IMR-90 (cell line): ENCODE measurements around the gene SNX33. TPM values are rescaled to one million over a fixed set of nuclear protein-coding genes. Genes with fewer than 3 reads are reported as not detected.
A peak's percentile ranks its signal among the peaks of the same experiment; 100 is the strongest.
"Not testable (repeated sequence)": the region's sequence is repeated elsewhere in the genome, so short reads cannot be mapped to it uniquely, and the experiment has no call there.

Experiments
- ATAC-seq: fragments of 200-7000 bp; cut with Tn5 transposase; 2 replicates; pipeline ENCODE4 v1.9.1; 2020; ENCODE audit warnings: low read depth, mild to moderate bottlenecking, moderate library complexity
- BruUV-seq: library from RNA; stranded (reverse); fragments of 400-500 nt; replicated peaks from 2 replicates; lab custom pipeline; 2021; lab: Mats Ljungman, UMichigan
- CTCF ChIA-PET: fragments of 300-600 bp; formaldehyde crosslinking; extraction: SDS; loops from one replicate; lab custom pipeline; 2021; ENCODE audit warnings: antibody characterized with exemption; lab: Yijun Ruan, JAX
- POLR2A ChIA-PET: fragments of 300-600 bp; sonication (Branson Sonifier 250); formaldehyde crosslinking; loops from one replicate; lab custom pipeline; 2022; ENCODE audit warnings: antibody characterized with exemption; ENCODE audit not compliant: unreplicated experiment; lab: Charles Lee
- DNase-seq: peaks from one replicate; pipeline ENCODE4 v3.0.0; 2013
- H2AFZ ChIP-seq: replicated peaks from 2 replicates; pipeline ENCODE3; 2013; ENCODE audit warnings: low read length, mild to moderate bottlenecking; ENCODE audit not compliant: poor library complexity
- H2AK5ac ChIP-seq: 2 replicates; pipeline ENCODE4 v1.6.1; 2013; ENCODE audit warnings: low read depth, low read length, inconsistent platforms
- H2AK9ac ChIP-seq: replicated peaks from 2 replicates; pipeline ENCODE3; 2013; ENCODE audit warnings: mild to moderate bottlenecking, low read depth, low read length, moderate library complexity; ENCODE audit not compliant: poor library complexity
- H2BK120ac ChIP-seq: 2 replicates; pipeline ENCODE4 v1.6.1; 2013; ENCODE audit warnings: low read depth, low read length, inconsistent platforms
- H2BK15ac ChIP-seq: 3 replicates; pipeline ENCODE4 v1.6.1; 2013; ENCODE audit warnings: low read depth, low read length, inconsistent platforms
- H2BK20ac ChIP-seq: 2 replicates; pipeline ENCODE4 v1.6.1; 2013; ENCODE audit warnings: low read depth, mild to moderate bottlenecking, inconsistent platforms, low read length, moderate library complexity
- H2BK5ac ChIP-seq: 2 replicates; pipeline ENCODE4 v1.6.1; 2013; ENCODE audit warnings: mild to moderate bottlenecking, low read depth, low read length, inconsistent platforms; ENCODE audit not compliant: poor library complexity, severe bottlenecking
- H3K14ac ChIP-seq: replicated peaks from 2 replicates; pipeline ENCODE4 v1.6.1; 2013; ENCODE audit warnings: low read depth, low read length, inconsistent platforms
- H3K18ac ChIP-seq: 2 replicates; pipeline ENCODE4 v1.6.1; 2013; ENCODE audit warnings: low read depth, low read length, control low read depth
- H3K23ac ChIP-seq: 2 replicates; pipeline ENCODE4 v1.6.1; 2013; ENCODE audit warnings: low read depth, low read length, inconsistent platforms
- H3K27ac ChIP-seq: 2 replicates; pipeline ENCODE4 v1.5.1; 2013; ENCODE audit warnings: mild to moderate bottlenecking, control low read depth, low read length; ENCODE audit not compliant: insufficient read depth
- H3K27me3 ChIP-seq: 2 replicates; pipeline ENCODE4 v1.6.1; 2013; ENCODE audit warnings: low read length; ENCODE audit not compliant: control insufficient read depth, insufficient read depth
- H3K36me3 ChIP-seq: 2 replicates; pipeline ENCODE4 v1.6.1; 2013; ENCODE audit warnings: low read length, mixed read lengths; ENCODE audit not compliant: control insufficient read depth, insufficient read depth
- H3K4ac ChIP-seq: 2 replicates; pipeline ENCODE4 v1.6.1; 2013; ENCODE audit warnings: low read depth, low read length, inconsistent platforms
- H3K4me1 ChIP-seq: 2 replicates; pipeline ENCODE4 v1.6.1; 2013; ENCODE audit warnings: low read length, mixed read lengths; ENCODE audit not compliant: control insufficient read depth, insufficient read depth
- H3K4me2 ChIP-seq: 2 replicates; pipeline ENCODE4 v1.6.1; 2013; ENCODE audit warnings: low read depth, mild to moderate bottlenecking, control low read depth, low read length, moderate library complexity
- H3K4me3 ChIP-seq: 2 replicates; pipeline ENCODE4 v1.5.1; 2013; ENCODE audit warnings: low read depth, mild to moderate bottlenecking, control low read depth, low read length, moderate library complexity; ENCODE audit not compliant: insufficient read depth
- H3K56ac ChIP-seq: 2 replicates; pipeline ENCODE4 v1.6.1; 2013; ENCODE audit warnings: low read length, inconsistent platforms; ENCODE audit not compliant: insufficient read depth; ENCODE audit errors: extremely low read depth
- H3K79me1 ChIP-seq, 2 experiments: 2 replicates each; pipeline ENCODE4 v1.6.1; 2013; ENCODE audit warnings: low read length in 2 of 2, inconsistent platforms in 1 of 2, low read depth in 1 of 2
- H3K9ac ChIP-seq: 2 replicates; pipeline ENCODE4 v1.6.1; 2013; ENCODE audit warnings: low read depth, low read length, control low read depth
- H3K9me1 ChIP-seq: 2 replicates; pipeline ENCODE4 v1.6.1; 2013; ENCODE audit warnings: low read length, inconsistent platforms; ENCODE audit not compliant: insufficient read depth
- H3K9me3 ChIP-seq: 2 replicates; pipeline ENCODE4 v1.6.1; 2013; ENCODE audit warnings: low read length; ENCODE audit not compliant: control insufficient read depth, insufficient read depth
- H4K20me1 ChIP-seq: 2 replicates; pipeline ENCODE4 v1.6.1; 2013; ENCODE audit warnings: low read length, inconsistent platforms; ENCODE audit not compliant: insufficient read depth
- H4K5ac ChIP-seq: 2 replicates; pipeline ENCODE4 v1.6.1; 2013; ENCODE audit warnings: mild to moderate bottlenecking, low read depth, low read length, control low read depth
- H4K8ac ChIP-seq, 2 experiments: 2 replicates each; pipeline ENCODE4 v1.6.1; 2013; ENCODE audit warnings: low read depth in 2 of 2, low read length in 2 of 2, control low read depth in 1 of 2, inconsistent platforms in 1 of 2
- H4K91ac ChIP-seq: 2 replicates; pipeline ENCODE4 v1.6.1; 2013; ENCODE audit warnings: low read depth, low read length, inconsistent platforms; ENCODE audit not compliant: insufficient read depth
- WGBS, 2 experiments: methylation state at CpG; one replicate each; pipeline versions ENCODE4 v1.1.5 to v1.1.7; 2013; ENCODE audit warnings: missing lambda C conversion rate in 2 of 2; ENCODE audit not compliant: insufficient read length in 1 of 2; ENCODE audit errors: extremely low coverage in 2 of 2; 5-methylcytosine and 5-hydroxymethylcytosine counted together
- dilution Hi-C: fragments of 300-500 bp; cut with HindIII; formaldehyde crosslinking; loops from one replicate; pipeline ENCODE4 v1.14.3; 2018; ENCODE audit warnings: low sequenced_read_pairs; ENCODE audit not compliant: unreplicated experiment
- in situ Hi-C: fragments of 300-500 bp; cut with MboI; formaldehyde crosslinking; loops from 3 replicates; pipeline ENCODE4 v1.14.3; 2019; ENCODE audit warnings: low sequenced_read_pairs, inconsistent platforms, mixed read lengths
- intact Hi-C: fragments of 100-400 bp; cut with micrococcal nuclease; formaldehyde crosslinking; loops from 2 replicates; pipeline ENCODE4 v1.10.0; 2022
- polyA plus RNA-seq, 3 experiments: library from polyadenylated mRNA; depleted of rRNA; stranded (reverse); fragments of >200 nt; gene quantifications; 2 replicates each; pipeline ENCODE4 v1.2.3, GENCODE V29; 2012; ENCODE audit warnings: low replicate concordance in 1 of 3
- total RNA-seq: library from RNA; depleted of rRNA; stranded (reverse); fragments of >200 nt; gene quantifications from 2 replicates; pipeline ENCODE4 v1.2.3, GENCODE V29; 2012

Gene SNX33
- total and polyA plus RNA-seq, 2 of the 4 experiments (the other 2 are of a cell fraction) = 12.7 to 14.6 TPM

GRCh38 chr15:75689429-75689828 lies 41.7 kb downstream of the SNX33 start:
- H3K9me3 ChIP-seq, CTCF ChIA-PET, DNase-seq, H2AK9ac ChIP-seq, H3K18ac ChIP-seq, H2AFZ ChIP-seq, intact Hi-C loops, H2BK15ac ChIP-seq, H3K4ac ChIP-seq, H2BK5ac ChIP-seq, H4K91ac ChIP-seq, H3K27ac ChIP-seq, H3K4me2 ChIP-seq, H3K9ac ChIP-seq, dilution Hi-C loops, H3K56ac ChIP-seq, H3K23ac ChIP-seq, H2BK120ac ChIP-seq, H3K4me3 ChIP-seq, H2BK20ac ChIP-seq, POLR2A ChIA-PET, H4K8ac ChIP-seq, ATAC-seq, H4K5ac ChIP-seq, H3K27me3 ChIP-seq, H3K14ac ChIP-seq, H2AK5ac ChIP-seq: not testable (repeated sequence)
- Histone ChIP-seq H4K20me1 (peaks cover 10% of the 10 kb centered on the region), H3K36me3 (peaks cover 21% of the 10 kb centered on the region), H3K79me1 (peaks cover 7 to 48% of the 10 kb centered on the region in 2 experiments), H3K4me1 (peaks cover 11% of the 10 kb centered on the region), H3K9me1 (peaks cover 10% of the 10 kb centered on the region)
- TSS peak; percentile 40 for BruUV-seq
- 95% methylated on average over 17 of the region's 20 CpGs; no CpG with 5 or more reads in 1 of the 2 experiments for WGBS, 2 experiments
- in situ Hi-C loops = loop anchor here (5.0 kb wide), 2 partner anchors 43 to 118 kb away; no protein-coding TSS in a partner anchor

- BruUV-seq, H4K5ac ChIP-seq, DNase-seq, H3K4me2 ChIP-seq, H3K9ac ChIP-seq, CTCF ChIA-PET, H3K18ac ChIP-seq, ATAC-seq, H3K27ac ChIP-seq, in situ Hi-C loops, H4K20me1 ChIP-seq, intact Hi-C loops, dilution Hi-C loops, H2BK20ac ChIP-seq, H2AFZ ChIP-seq, H3K27me3 ChIP-seq, H2AK9ac ChIP-seq, H2BK15ac ChIP-seq, H4K8ac ChIP-seq, H2BK5ac ChIP-seq, H3K4ac ChIP-seq, H4K91ac ChIP-seq, H3K56ac ChIP-seq, H2AK5ac ChIP-seq, H2BK120ac ChIP-seq, H3K14ac ChIP-seq, H3K23ac ChIP-seq, H3K4me3 ChIP-seq, POLR2A ChIA-PET, H3K9me3 ChIP-seq: not testable (repeated sequence)
- H3K4me1 ChIP-seq = peaks cover 22% of the 10 kb centered on the region
- H3K79me1 ChIP-seq = peaks cover 11 to 52% of the 10 kb centered on the region in 2 experiments
- 80% methylated on average over 3 of the region's 4 CpGs; no CpG with 5 or more reads in 1 of the 2 experiments for WGBS, 2 experiments
- peaks cover 18% of the 10 kb centered on the region for H3K36me3 ChIP-seq
- peaks cover 10% of the 10 kb centered on the region for H3K9me1 ChIP-seq
Observed at GRCh38 chr15:75692311-75692710, 44.6 kb downstream of the SNX33 start.
